Measurements from ENCODE around the gene MATN4.

MATN4 gene

DNA sequence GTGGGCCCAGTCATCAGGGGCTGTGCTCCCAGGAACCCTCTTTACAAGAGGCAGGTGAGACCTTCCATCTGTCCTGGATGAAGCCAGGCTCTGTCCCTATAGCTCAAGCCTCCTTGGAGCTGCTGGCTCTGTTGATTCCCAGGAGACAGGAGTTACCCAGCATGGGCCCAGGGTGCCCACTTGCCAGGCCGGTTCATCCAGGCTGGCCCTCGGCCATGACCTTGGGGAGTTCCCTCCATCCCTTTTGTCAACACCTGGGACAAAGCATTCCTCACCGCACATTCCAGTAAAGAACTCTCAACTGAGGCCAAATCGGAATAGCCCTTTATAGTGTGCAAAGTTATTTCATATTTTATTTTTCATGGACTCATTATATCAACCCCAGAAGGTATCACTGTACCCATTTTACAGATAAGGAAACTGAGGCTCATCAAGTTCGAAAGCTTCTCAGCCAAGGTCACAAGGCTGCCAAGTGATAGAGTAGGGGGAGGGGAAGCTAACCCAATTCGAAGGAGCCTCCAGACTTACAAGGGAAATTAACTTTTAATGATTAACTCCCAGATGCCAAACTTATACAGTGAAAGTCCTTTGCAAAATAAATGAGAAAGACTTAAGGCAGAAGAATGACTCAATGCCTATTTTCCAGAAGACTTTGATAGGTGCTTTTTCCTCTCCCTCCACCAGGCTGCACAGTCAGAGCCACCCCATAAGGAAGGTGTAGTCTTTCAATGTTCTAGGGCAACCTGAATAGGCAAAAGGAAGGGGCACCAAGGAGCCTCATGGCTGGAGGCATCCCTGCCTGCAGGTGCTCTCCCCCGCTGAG, 21.6 kb upstream of the MATN4 start:
- Mint-ChIP-seq H3K4me3 (no peak overlapping the region), H3K4me1 (peaks cover 17% of the 10 kb centered on the region), H3K9me3 (no peaks in the 10 kb centered on the region), H3K27me3 (ENCODE audit: low read depth, poor library complexity) (no peaks in the 10 kb centered on the region), H3K36me3 (ENCODE audit: low read depth) (peaks cover 30% of the 10 kb centered on the region), H3K27ac (no peak overlapping the region)
- TF ChIP-seq, protein P1, sequence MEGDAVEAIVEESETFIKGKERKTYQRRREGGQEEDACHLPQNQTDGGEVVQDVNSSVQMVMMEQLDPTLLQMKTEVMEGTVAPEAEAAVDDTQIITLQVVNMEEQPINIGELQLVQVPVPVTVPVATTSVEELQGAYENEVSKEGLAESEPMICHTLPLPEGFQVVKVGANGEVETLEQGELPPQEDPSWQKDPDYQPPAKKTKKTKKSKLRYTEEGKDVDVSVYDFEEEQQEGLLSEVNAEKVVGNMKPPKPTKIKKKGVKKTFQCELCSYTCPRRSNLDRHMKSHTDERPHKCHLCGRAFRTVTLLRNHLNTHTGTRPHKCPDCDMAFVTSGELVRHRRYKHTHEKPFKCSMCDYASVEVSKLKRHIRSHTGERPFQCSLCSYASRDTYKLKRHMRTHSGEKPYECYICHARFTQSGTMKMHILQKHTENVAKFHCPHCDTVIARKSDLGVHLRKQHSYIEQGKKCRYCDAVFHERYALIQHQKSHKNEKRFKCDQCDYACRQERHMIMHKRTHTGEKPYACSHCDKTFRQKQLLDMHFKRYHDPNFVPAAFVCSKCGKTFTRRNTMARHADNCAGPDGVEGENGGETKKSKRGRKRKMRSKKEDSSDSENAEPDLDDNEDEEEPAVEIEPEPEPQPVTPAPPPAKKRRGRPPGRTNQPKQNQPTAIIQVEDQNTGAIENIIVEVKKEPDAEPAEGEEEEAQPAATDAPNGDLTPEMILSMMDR (IDR thresholded peaks at IDR 0.05): no peak
- DNase-seq: no peak

DNA sequence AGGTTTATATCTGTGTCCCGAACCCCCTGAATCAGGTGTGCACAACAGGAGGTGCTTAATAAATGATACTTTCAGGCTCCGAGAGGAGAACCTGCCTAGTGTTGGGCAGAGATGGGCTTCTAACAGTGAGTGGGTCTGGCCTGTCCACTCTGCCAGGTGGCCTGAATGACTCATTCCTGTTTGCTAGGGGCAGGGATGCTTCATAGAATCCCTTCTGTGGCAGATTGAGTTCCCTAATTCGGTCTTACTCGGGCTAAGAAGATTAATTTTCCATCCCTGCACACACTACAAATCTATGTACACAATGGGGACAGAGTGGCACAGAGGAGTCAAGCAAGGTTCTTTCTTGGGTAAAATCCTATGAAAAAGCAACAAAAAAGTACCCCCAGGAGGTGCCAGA, 20.4 kb upstream of the MATN4 start:
- H3K9me3 Mint-ChIP-seq: no peaks in the 10 kb centered on the region
- DNase-seq: no peak
- peaks cover 17% of the 10 kb centered on the region for H3K4me1 Mint-ChIP-seq
- peaks cover 30% of the 10 kb centered on the region for H3K36me3 Mint-ChIP-seq (ENCODE audit: low read depth)
- peaks cover 2% of the 10 kb centered on the region for H3K27me3 Mint-ChIP-seq (ENCODE audit: low read depth, poor library complexity)
- no peak overlapping the region for H3K27ac Mint-ChIP-seq
- TF ChIP-seq, protein P1 (IDR thresholded peaks at IDR 0.05): no peak
- H3K4me3 Mint-ChIP-seq: no peak overlapping the region

DNA sequence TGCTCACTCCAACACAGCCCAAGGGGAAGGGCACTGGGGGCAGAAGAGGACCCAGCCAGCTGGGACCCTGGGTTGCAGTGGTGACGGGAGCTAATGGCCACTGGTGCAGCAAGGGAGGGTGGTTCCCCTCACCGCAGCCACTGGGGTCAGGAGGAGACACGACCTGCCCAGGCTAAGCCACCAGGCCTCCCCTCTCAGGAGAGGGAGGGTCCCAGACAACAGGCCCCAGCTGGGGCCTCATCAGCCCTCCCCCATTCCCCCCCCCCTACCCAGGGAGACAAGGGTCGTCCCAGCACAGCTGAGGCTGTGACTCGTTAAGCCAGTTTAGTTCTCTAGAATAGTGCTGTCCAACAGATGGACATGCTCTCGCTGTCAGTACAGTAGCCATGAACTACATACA, 17.3 kb upstream of the MATN4 start:
- H3K27ac Mint-ChIP-seq: peak overlapping the region; percentile 78
- H3K4me1 Mint-ChIP-seq: peaks cover 17% of the 10 kb centered on the region
- peak; percentile 31 for DNase-seq
- H3K36me3 Mint-ChIP-seq (ENCODE audit: low read depth): peaks cover 23% of the 10 kb centered on the region
- no peaks in the 10 kb centered on the region for H3K9me3 Mint-ChIP-seq
- H3K27me3 Mint-ChIP-seq (ENCODE audit: low read depth, poor library complexity): peaks cover 4% of the 10 kb centered on the region
- no peak overlapping the region for H3K4me3 Mint-ChIP-seq
- TF ChIP-seq, protein P1 (IDR thresholded peaks at IDR 0.05): no peak

DNA sequence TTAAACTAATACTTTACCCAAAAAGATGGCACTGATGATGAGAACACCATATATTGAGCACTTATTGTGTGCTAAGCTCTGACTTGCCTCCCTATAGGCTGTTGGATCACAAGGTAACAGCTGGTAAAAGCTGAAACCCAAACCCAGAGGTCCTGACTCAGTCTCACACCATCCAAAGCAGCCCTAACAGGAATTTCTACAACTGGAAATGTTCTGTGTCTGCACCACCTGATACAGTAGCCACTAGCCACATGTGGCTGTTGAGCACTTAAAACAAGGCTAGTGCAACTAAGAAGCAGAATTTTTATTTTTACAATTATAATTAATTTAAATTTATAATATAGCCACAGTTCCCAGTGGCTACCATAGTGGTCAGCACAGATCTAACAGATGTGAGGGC, 15.6 kb upstream of the MATN4 start:
- no peak for DNase-seq
- H3K27ac Mint-ChIP-seq: no peak overlapping the region

DNA sequence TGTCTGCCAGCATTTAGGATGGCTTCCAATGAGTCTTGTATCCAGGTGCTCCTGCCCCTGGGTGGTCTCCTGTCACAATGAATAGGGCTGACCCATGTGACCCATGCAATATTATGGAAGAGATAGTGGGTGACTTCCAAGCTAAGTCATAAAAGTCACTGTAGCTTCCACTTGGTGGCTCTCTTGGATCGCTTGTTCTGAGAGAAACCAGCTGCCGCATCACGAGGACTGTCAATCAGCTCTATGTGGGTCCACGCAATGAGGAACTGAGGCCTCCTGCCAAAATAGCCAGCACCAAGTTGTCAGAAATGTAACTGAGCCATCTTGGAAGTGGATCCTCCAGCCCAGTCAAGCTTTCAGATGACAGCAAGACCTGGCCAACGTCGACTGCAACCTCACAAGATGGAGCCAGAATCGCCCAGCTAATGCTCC, 14.9 kb upstream of the MATN4 start:
- Mint-ChIP-seq H3K27me3 (ENCODE audit: low read depth, poor library complexity) (peaks cover 8% of the 10 kb centered on the region), H3K9me3 (no peaks in the 10 kb centered on the region), H3K4me3 (no peak overlapping the region), H3K4me1 (peaks cover 17% of the 10 kb centered on the region), H3K27ac (no peak overlapping the region), H3K36me3 (ENCODE audit: low read depth) (peaks cover 13% of the 10 kb centered on the region)
- DNase-seq: no peak
- TF ChIP-seq, protein P1 (IDR thresholded peaks at IDR 0.05): no peak

More for the DNA sequence above, 15.6 kb upstream of the MATN4 start:
- Mint-ChIP-seq H3K27me3 (ENCODE audit: low read depth, poor library complexity) (peaks cover 4% of the 10 kb centered on the region), H3K9me3 (no peaks in the 10 kb centered on the region), H3K4me1 (peaks cover 17% of the 10 kb centered on the region), H3K36me3 (ENCODE audit: low read depth) (peaks cover 13% of the 10 kb centered on the region), H3K4me3 (no peak overlapping the region)
- TF ChIP-seq, protein P1 (IDR thresholded peaks at IDR 0.05): no peak
